Sigmoid colon (tissue), 7 donors: ENCODE measurements around the gene NR1D1. TPM values are rescaled to one million over a fixed set of nuclear protein-coding genes. Genes with fewer than 3 reads are reported as not detected.

Experiments used
- DNase-seq: peaks from one replicate; pipeline ENCODE4 v3.0.0-alpha.2; 2019
- H3K27ac ChIP-seq, 4 donors: fragments of 200-600 bp; sonication (generic); one replicate each; pipeline ENCODE4 v1.5.1; 2016 to 2019; ENCODE audit warnings: mild to moderate bottlenecking in 1 of 4
- H3K27me3 ChIP-seq, 3 donors: fragments of 200-600 bp; sonication (generic); one replicate each; pipeline ENCODE4 v1.5.1; 2019; ENCODE audit warnings: mild to moderate bottlenecking in 1 of 3
- H3K36me3 ChIP-seq, 4 donors: fragments of 200-600 bp; sonication (generic); one replicate each; pipeline ENCODE4 v1.5.1; 2016 to 2019
- H3K4me1 ChIP-seq, 4 donors: fragments of 200-600 bp; sonication (generic); one replicate each; pipeline ENCODE4 v1.5.1; 2017 to 2019
- H3K4me3 ChIP-seq, 4 donors: fragments of 200-600 bp; sonication (generic); one replicate each; pipeline ENCODE4 v1.5.1; 2017 to 2019; ENCODE audit warnings: mild to moderate bottlenecking in 2 of 4, moderate library complexity in 1 of 4
- H3K9me3 ChIP-seq, 4 donors: fragments of 200-600 bp in 3 of 4; sonication (generic) in 3 of 4; one replicate each; pipeline versions ENCODE4 v1.5.1 to v1.6.1; 2013 to 2019
- CTCF ChIP-seq, 4 experiments: fragments of 450-650 bp in 3 of 4; fragments of 200-600 bp in 1 of 4; IDR thresholded peaks; one replicate each; pipeline ENCODE4 v1.5.1; 2016 to 2019; ENCODE audit warnings: antibody characterized with exemption in 4 of 4, mild to moderate bottlenecking in 3 of 4, moderate library complexity in 2 of 4
- EP300 ChIP-seq, 4 donors: sonication (generic); formaldehyde crosslinking; IDR thresholded peaks; one replicate each; pipeline ENCODE4 v1.6.1; 2017; ENCODE audit warnings: antibody characterized with exemption in 4 of 4
- POLR2A ChIP-seq, 2 donors: fragments of 450-650 bp; IDR thresholded peaks; one replicate each; pipeline ENCODE4 v1.6.1; 2016; ENCODE audit warnings: antibody characterized with exemption in 2 of 2, mild to moderate bottlenecking in 2 of 2, moderate library complexity in 2 of 2
- POLR2AphosphoS5 ChIP-seq, 4 donors: sonication (generic); formaldehyde crosslinking; IDR thresholded peaks; one replicate each; pipeline ENCODE4 v1.6.1; 2017; ENCODE audit warnings: antibody characterized with exemption in 4 of 4
- WGBS, 2 donors: extraction: QIAGEN DNeasy Blood & Tissue Kit; methylation state at CpG; one replicate each; pipeline ENCODE4 v1.1.7; 2013; 5-methylcytosine and 5-hydroxymethylcytosine counted together
- intact Hi-C: fragments of 100-400 bp; cut with DNase I; formaldehyde crosslinking; loops from one replicate; pipeline ENCODE4 v1.15.1; 2023
- polyA plus RNA-seq, 3 donors: library from polyadenylated mRNA; stranded (reverse); fragments of 200-250 nt; gene quantifications; one replicate each; pipeline ENCODE4 v1.2.3, GENCODE V29; 2013
- total RNA-seq, 4 donors: library from RNA; depleted of rRNA; stranded (reverse); fragments of >200 nt; gene quantifications; one replicate each; pipeline ENCODE4 v1.1.0, GENCODE V29; 2016
- donor health status: healthy with polysubstance abuse.
- donor health status: Bipolar disorder and iron deficiency.
- donor health status: healthy.

The NR1D1 gene
- total and polyA plus RNA-seq, 7 donors: 4.1 to 12.8 (median 11.4) TPM

GRCh38 chr17:40124279-40125141, 24.1 kb upstream of the NR1D1 start:
- Histone ChIP-seq H3K4me1 (peaks cover 0 to 36% (median 32%) of the 10 kb centered on the region in 4 donors), H3K4me3 (peak overlapping the region; percentile 86 to 99 (median 95)), H3K9me3 (no peaks in the 10 kb centered on the region), H3K27me3 (no peaks in the 10 kb centered on the region), H3K36me3 (peaks cover 2 to 40% (median 26%) of the 10 kb centered on the region in 4 donors), H3K27ac (peak overlapping the region; percentile 98 to 100 (median 99))
- intact Hi-C loops: no loop called here
- DNase-seq: no peak
- 7 to 9% methylated on average over 9 of the region's 9 CpGs for WGBS, 2 donors
- TF ChIP-seq POLR2A (IDR thresholded peaks at IDR 0.05): no peak
- no peak for TF ChIP-seq CTCF (IDR thresholded peaks at IDR 0.05)
- TF ChIP-seq POLR2AphosphoS5 (IDR thresholded peaks at IDR 0.05): no peak
- no peak for TF ChIP-seq EP300 (IDR thresholded peaks at IDR 0.05)

- DNase-seq: no peak
- peak overlapping the region; percentile 86 to 99 (median 95) for H3K4me3 ChIP-seq
- H3K36me3 ChIP-seq: peaks cover 0 to 32% (median 18%) of the 10 kb centered on the region in 4 donors
- peaks cover 0 to 36% (median 32%) of the 10 kb centered on the region in 4 donors for H3K4me1 ChIP-seq
- no peak for TF ChIP-seq CTCF (IDR thresholded peaks at IDR 0.05)
- no peak for TF ChIP-seq EP300 (IDR thresholded peaks at IDR 0.05)
- no peaks in the 10 kb centered on the region for H3K9me3 ChIP-seq
- intact Hi-C loops: loop anchor here (2.0 kb wide), 1 partner anchor 17 kb away; the partner anchor contains the start of gene CASC3
- 0 to 1% methylated on average over 2 of the region's 2 CpGs for WGBS, 2 donors
- peak overlapping the region; percentile 98 to 100 (median 99) for H3K27ac ChIP-seq
- no peaks in the 10 kb centered on the region for H3K27me3 ChIP-seq
Measured at GRCh38 chr17:40123811-40124114, 23.4 kb upstream of the NR1D1 start.

GRCh38 chr17:40122999-40123810, 22.8 kb upstream of the NR1D1 start:
- intact Hi-C loops: loop anchor here (2.0 kb wide), 1 partner anchor 18 kb away; the partner anchor contains the start of gene CASC3
- WGBS, 2 donors: 0% methylated on average over 43 of the region's 43 CpGs
- DNase-seq: no peak
- TF ChIP-seq EP300 (IDR thresholded peaks at IDR 0.05): no peak
- no peak for TF ChIP-seq POLR2A (IDR thresholded peaks at IDR 0.05)
- peak in 1 of 4 experiments; percentile 3 for TF ChIP-seq CTCF (IDR thresholded peaks at IDR 0.05)
- TF ChIP-seq POLR2AphosphoS5 (IDR thresholded peaks at IDR 0.05): peak in 1 of 4 donors; percentile 42
- Histone ChIP-seq H3K9me3 (no peaks in the 10 kb centered on the region), H3K36me3 (peaks cover 0 to 27% (median 14%) of the 10 kb centered on the region in 4 donors), H3K27me3 (no peaks in the 10 kb centered on the region), H3K4me1 (peaks cover 0 to 36% (median 32%) of the 10 kb centered on the region in 4 donors), H3K27ac (peak overlapping the region; percentile 98 to 100 (median 99)), H3K4me3 (peak overlapping the region; percentile 86 to 99 (median 95))

GRCh38 chr17:40122136-40122998, 22.0 kb upstream of the NR1D1 start:
- H3K27ac ChIP-seq: peak overlapping the region; percentile 98 to 100 (median 99)
- peak; percentile 85 for DNase-seq
- H3K4me3 ChIP-seq: peak overlapping the region; percentile 86 to 99 (median 95)
- intact Hi-C loops: loop anchor here (2.0 kb wide), 1 partner anchor 18 kb away; the partner anchor contains the start of gene CASC3
- H3K27me3 ChIP-seq: no peaks in the 10 kb centered on the region
- H3K36me3 ChIP-seq: peaks cover 0 to 18% (median 13%) of the 10 kb centered on the region in 4 donors
- peaks cover 0 to 36% (median 32%) of the 10 kb centered on the region in 4 donors for H3K4me1 ChIP-seq
- H3K9me3 ChIP-seq: no peaks in the 10 kb centered on the region
- 1% methylated on average over 94 to 97 of the region's 97 CpGs for WGBS, 2 donors
- TF ChIP-seq EP300 (IDR thresholded peaks at IDR 0.05): no peak
- peak in 2 of 4 donors; percentile 35 to 42 for TF ChIP-seq POLR2AphosphoS5 (IDR thresholded peaks at IDR 0.05)
- no peak for TF ChIP-seq POLR2A (IDR thresholded peaks at IDR 0.05)
- TF ChIP-seq CTCF (IDR thresholded peaks at IDR 0.05): peak in 1 of 4 experiments; percentile 16
